ENCODE data around the gene TNRC6A.

- TF ChIP-seq, protein P1, sequence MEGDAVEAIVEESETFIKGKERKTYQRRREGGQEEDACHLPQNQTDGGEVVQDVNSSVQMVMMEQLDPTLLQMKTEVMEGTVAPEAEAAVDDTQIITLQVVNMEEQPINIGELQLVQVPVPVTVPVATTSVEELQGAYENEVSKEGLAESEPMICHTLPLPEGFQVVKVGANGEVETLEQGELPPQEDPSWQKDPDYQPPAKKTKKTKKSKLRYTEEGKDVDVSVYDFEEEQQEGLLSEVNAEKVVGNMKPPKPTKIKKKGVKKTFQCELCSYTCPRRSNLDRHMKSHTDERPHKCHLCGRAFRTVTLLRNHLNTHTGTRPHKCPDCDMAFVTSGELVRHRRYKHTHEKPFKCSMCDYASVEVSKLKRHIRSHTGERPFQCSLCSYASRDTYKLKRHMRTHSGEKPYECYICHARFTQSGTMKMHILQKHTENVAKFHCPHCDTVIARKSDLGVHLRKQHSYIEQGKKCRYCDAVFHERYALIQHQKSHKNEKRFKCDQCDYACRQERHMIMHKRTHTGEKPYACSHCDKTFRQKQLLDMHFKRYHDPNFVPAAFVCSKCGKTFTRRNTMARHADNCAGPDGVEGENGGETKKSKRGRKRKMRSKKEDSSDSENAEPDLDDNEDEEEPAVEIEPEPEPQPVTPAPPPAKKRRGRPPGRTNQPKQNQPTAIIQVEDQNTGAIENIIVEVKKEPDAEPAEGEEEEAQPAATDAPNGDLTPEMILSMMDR (conservative IDR thresholded peaks at IDR 0.05; ENCODE audit: low read length): no peak
- no peak for TF ChIP-seq EZH2phosphoT487 (IDR thresholded peaks at IDR 0.05; ENCODE audit: borderline replicate concordance)
Observed at GRCh38 chr16:24844101-24845030, 114.9 kb downstream of the TNRC6A start.
